H9 (cell line): ENCODE data around the gene USP12. TPM values are rescaled to one million over a fixed set of nuclear protein-coding genes. Genes with fewer than 3 reads are reported as not detected.

Experiments used
- DNase-seq: peaks from one replicate; pipeline ENCODE4 v3.0.0-alpha.2; 2017
- H2AFZ ChIP-seq: one replicate; pipeline ENCODE4 v1.6.1; 2013; ENCODE audit warnings: mild to moderate bottlenecking, low read length, control low read depth, moderate library complexity
- H2AK5ac ChIP-seq: 2 replicates; pipeline ENCODE4 v1.6.1; 2013; ENCODE audit warnings: low read length, control low read depth, mixed read lengths; ENCODE audit not compliant: insufficient read length
- H2BK120ac ChIP-seq: one replicate; pipeline ENCODE4 v1.6.1; 2013; ENCODE audit warnings: low read depth, mild to moderate bottlenecking, low read length, control low read depth, inconsistent platforms; ENCODE audit not compliant: poor library complexity, severe bottlenecking
- H2BK12ac ChIP-seq: 2 replicates; pipeline ENCODE4 v1.6.1; 2013; ENCODE audit warnings: low read length, control low read depth, mixed read lengths, low read depth; ENCODE audit not compliant: insufficient read length
- H2BK15ac ChIP-seq: 2 replicates; pipeline ENCODE4 v1.6.1; 2013; ENCODE audit warnings: low read depth, low read length, control low read depth
- H2BK20ac ChIP-seq: one replicate; pipeline ENCODE4 v1.6.1; 2013; ENCODE audit warnings: low read depth, mild to moderate bottlenecking, low read length, control low read depth, inconsistent platforms; ENCODE audit not compliant: poor library complexity, severe bottlenecking
- H2BK5ac ChIP-seq: 2 replicates; pipeline ENCODE4 v1.6.1; 2013; ENCODE audit warnings: low read length, control low read depth, mixed read lengths; ENCODE audit not compliant: insufficient read length
- H3K14ac ChIP-seq: 2 replicates; pipeline ENCODE4 v1.6.1; 2013; ENCODE audit warnings: low read length, control low read depth; ENCODE audit not compliant: insufficient read depth
- H3K18ac ChIP-seq: 2 replicates; pipeline ENCODE4 v1.6.1; 2013; ENCODE audit warnings: low read depth, mild to moderate bottlenecking, mixed read lengths, low read length, control low read depth; ENCODE audit not compliant: insufficient read length
- H3K23ac ChIP-seq: 2 replicates; pipeline ENCODE4 v1.6.1; 2013; ENCODE audit warnings: low read length, control low read depth, mixed read lengths, low read depth; ENCODE audit not compliant: insufficient read length
- H3K23me2 ChIP-seq: 2 replicates; pipeline ENCODE4 v1.6.1; 2013; ENCODE audit warnings: low read depth, mild to moderate bottlenecking, mixed read lengths, low read length, control low read depth; ENCODE audit not compliant: insufficient read length, poor library complexity, severe bottlenecking
- H3K27ac ChIP-seq: 2 replicates; pipeline ENCODE4 v1.5.1; 2013; ENCODE audit warnings: low read length, control low read depth, mixed read lengths, low read depth; ENCODE audit not compliant: insufficient read length
- H3K27me3 ChIP-seq: 2 replicates; pipeline ENCODE4 v1.6.1; 2013; ENCODE audit warnings: low read length, control low read depth, inconsistent platforms; ENCODE audit not compliant: insufficient read depth
- H3K4ac ChIP-seq: 2 replicates; pipeline ENCODE4 v1.6.1; 2013; ENCODE audit warnings: low read depth, mild to moderate bottlenecking, control low read depth, inconsistent platforms, low read length, moderate library complexity
- H3K4me1 ChIP-seq: 2 replicates; pipeline ENCODE4 v1.6.1; 2013; ENCODE audit warnings: low read length, control low read depth, inconsistent platforms; ENCODE audit not compliant: insufficient read depth
- H3K4me2 ChIP-seq: 2 replicates; pipeline ENCODE4 v1.6.1; 2013; ENCODE audit warnings: low read length, control low read depth, mixed read lengths; ENCODE audit not compliant: insufficient read length, insufficient read depth
- H3K56ac ChIP-seq: 2 replicates; pipeline ENCODE4 v1.6.1; 2013; ENCODE audit warnings: low read depth, mild to moderate bottlenecking, mixed read lengths, low read length, control low read depth; ENCODE audit not compliant: insufficient read length
- H3K79me1 ChIP-seq: 2 replicates; pipeline ENCODE4 v1.6.1; 2013; ENCODE audit warnings: low read depth, mild to moderate bottlenecking, moderate library complexity, low read length, control low read depth, inconsistent platforms; ENCODE audit not compliant: insufficient read depth, poor library complexity, severe bottlenecking
- H3K79me2 ChIP-seq: 2 replicates; pipeline ENCODE4 v1.6.1; 2013; ENCODE audit warnings: low read length, control low read depth, inconsistent platforms; ENCODE audit not compliant: insufficient read depth
- H3K9ac ChIP-seq: 2 replicates; pipeline ENCODE4 v1.6.1; 2013; ENCODE audit warnings: low read length, control low read depth, mixed read lengths; ENCODE audit not compliant: insufficient read length; ENCODE audit errors: extremely low read depth
- H3K9me3 ChIP-seq: one replicate; pipeline ENCODE4 v1.6.1; 2013; ENCODE audit warnings: low read depth, low read length, inconsistent platforms; ENCODE audit not compliant: control insufficient read depth
- H3T11ph ChIP-seq: one replicate; pipeline ENCODE4 v1.6.1; 2013; ENCODE audit warnings: mild to moderate bottlenecking, low read length, control low read depth, inconsistent platforms
- H4K20me1 ChIP-seq: one replicate; pipeline ENCODE4 v1.6.1; 2013; ENCODE audit not compliant: control insufficient read depth, insufficient read length, insufficient read depth
- H4K5ac ChIP-seq: 2 replicates; pipeline ENCODE4 v1.6.1; 2013; ENCODE audit warnings: low read depth, mild to moderate bottlenecking, mixed read lengths, low read length, control low read depth; ENCODE audit not compliant: insufficient read length
- H4K8ac ChIP-seq: replicated peaks from 2 replicates; pipeline ENCODE4 v1.6.1; 2013; ENCODE audit warnings: low read length, control low read depth, mixed read lengths, low read depth; ENCODE audit not compliant: insufficient read length
- H4K91ac ChIP-seq: 2 replicates; pipeline ENCODE4 v1.6.1; 2013; ENCODE audit warnings: low read depth, mild to moderate bottlenecking, moderate library complexity, mixed read lengths, low read length, control low read depth; ENCODE audit not compliant: insufficient read length
- H3K27ac Mint-ChIP-seq, 3 experiments: 2 replicates in 2 of 3; 3 replicates in 1 of 3; pipeline ENCODE4 v1.8.0; 2020 to 2021; ENCODE audit warnings: mixed read lengths in 3 of 3, mild to moderate bottlenecking in 1 of 3, moderate library complexity in 1 of 3
- H3K27me3 Mint-ChIP-seq: 2 replicates; pipeline ENCODE4 v1.8.0; 2021; ENCODE audit warnings: low read depth, mild to moderate bottlenecking, moderate library complexity, mixed read lengths
- H3K36me3 Mint-ChIP-seq, 3 experiments: 2 replicates in 2 of 3; 3 replicates in 1 of 3; pipeline ENCODE4 v1.8.0; 2020 to 2021; ENCODE audit warnings: low read depth in 3 of 3, mixed read lengths in 3 of 3; ENCODE audit not compliant: insufficient read depth in 1 of 3
- H3K4me1 Mint-ChIP-seq, 2 experiments: 2 replicates each; pipeline ENCODE4 v1.8.0; 2020; ENCODE audit warnings: mixed read lengths in 2 of 2
- H3K4me3 Mint-ChIP-seq, 2 experiments: 2 replicates in 1 of 2; 3 replicates in 1 of 2; pipeline ENCODE4 v1.8.0; 2020 to 2021; ENCODE audit warnings: mild to moderate bottlenecking in 2 of 2, mixed read lengths in 2 of 2, moderate library complexity in 1 of 2
- H3K9me3 Mint-ChIP-seq, 2 experiments: 2 replicates in 1 of 2; 3 replicates in 1 of 2; pipeline ENCODE4 v1.8.0; 2020; ENCODE audit warnings: mild to moderate bottlenecking in 2 of 2, mixed read lengths in 2 of 2, moderate library complexity in 1 of 2
- WGBS: extraction: QIAGEN DNeasy Blood & Tissue Kit; methylation state at CpG from one replicate; pipeline ENCODE4 v1.1.7; 2013; ENCODE audit warnings: missing lambda C conversion rate, low lambda C conversion rate, mixed read lengths; ENCODE audit not compliant: insufficient read length; ENCODE audit errors: extremely low coverage; 5-methylcytosine and 5-hydroxymethylcytosine counted together
- total RNA-seq: library from RNA; stranded (reverse); gene quantifications from 2 replicates; pipeline ENCODE4 v1.2.1, GENCODE V29; 2021
- TF ChIP-seq, protein P1 (sequence below): fragments of 200-600 bp; sonication (generic); conservative IDR thresholded peaks from 3 replicates; pipeline ENCODE4 v1.8.0; 2021; ENCODE audit warnings: antibody characterized with exemption, mild to moderate bottlenecking

The USP12 gene
- total RNA-seq, 1 experiment from 2014 or later: 24.8 TPM

DNA sequence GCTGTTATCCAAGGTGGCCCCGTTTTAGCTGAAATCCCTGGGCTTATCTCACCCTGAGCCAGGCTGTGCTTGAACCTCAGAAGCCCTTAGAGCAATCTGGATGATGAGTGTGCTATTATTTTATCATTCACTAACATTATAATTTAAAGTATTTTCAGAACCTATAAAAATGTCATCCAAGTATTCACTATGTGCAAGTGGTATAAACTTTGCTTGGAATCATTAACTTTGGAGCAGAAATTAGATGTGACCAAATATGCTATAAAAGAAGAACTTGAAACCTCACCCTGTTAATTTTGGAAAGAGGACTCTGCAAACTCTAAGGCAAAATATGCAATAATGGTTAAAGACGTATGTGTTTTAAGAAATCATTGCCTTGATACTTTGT is 147.5 kb downstream of the USP12 start:
- Histone ChIP-seq H3K4me1 (no peaks in the 10 kb centered on the region), H4K20me1 (no peaks in the 10 kb centered on the region), H3K9ac (no peak overlapping the region), H4K91ac (no peak overlapping the region), H3K79me1 (no peaks in the 10 kb centered on the region), H3K27ac (no peak overlapping the region), H2BK15ac (no peak overlapping the region), H3K4me2 (no peak overlapping the region), H2BK120ac (no peak overlapping the region), H2AFZ (no peak overlapping the region), H2BK12ac (no peak overlapping the region), H3K18ac (no peak overlapping the region), H3K4ac (no peak overlapping the region), H3K14ac (no peak overlapping the region), H2BK20ac (no peak overlapping the region), H3T11ph (no peak overlapping the region), H3K23ac (no peak overlapping the region), H3K79me2 (no peaks in the 10 kb centered on the region), H3K9me3 (no peaks in the 10 kb centered on the region), H3K27me3 (no peaks in the 10 kb centered on the region), H2AK5ac (no peak overlapping the region), H4K8ac (no peak overlapping the region), H3K23me2 (no peaks in the 10 kb centered on the region), H4K5ac (no peak overlapping the region), H2BK5ac (no peak overlapping the region), H3K56ac (no peak overlapping the region)
- TF ChIP-seq, protein P1, sequence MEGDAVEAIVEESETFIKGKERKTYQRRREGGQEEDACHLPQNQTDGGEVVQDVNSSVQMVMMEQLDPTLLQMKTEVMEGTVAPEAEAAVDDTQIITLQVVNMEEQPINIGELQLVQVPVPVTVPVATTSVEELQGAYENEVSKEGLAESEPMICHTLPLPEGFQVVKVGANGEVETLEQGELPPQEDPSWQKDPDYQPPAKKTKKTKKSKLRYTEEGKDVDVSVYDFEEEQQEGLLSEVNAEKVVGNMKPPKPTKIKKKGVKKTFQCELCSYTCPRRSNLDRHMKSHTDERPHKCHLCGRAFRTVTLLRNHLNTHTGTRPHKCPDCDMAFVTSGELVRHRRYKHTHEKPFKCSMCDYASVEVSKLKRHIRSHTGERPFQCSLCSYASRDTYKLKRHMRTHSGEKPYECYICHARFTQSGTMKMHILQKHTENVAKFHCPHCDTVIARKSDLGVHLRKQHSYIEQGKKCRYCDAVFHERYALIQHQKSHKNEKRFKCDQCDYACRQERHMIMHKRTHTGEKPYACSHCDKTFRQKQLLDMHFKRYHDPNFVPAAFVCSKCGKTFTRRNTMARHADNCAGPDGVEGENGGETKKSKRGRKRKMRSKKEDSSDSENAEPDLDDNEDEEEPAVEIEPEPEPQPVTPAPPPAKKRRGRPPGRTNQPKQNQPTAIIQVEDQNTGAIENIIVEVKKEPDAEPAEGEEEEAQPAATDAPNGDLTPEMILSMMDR: no peak
- H3K27ac Mint-ChIP-seq: no peak overlapping the region
- H3K4me1 Mint-ChIP-seq: peaks cover 8 to 9% of the 10 kb centered on the region in 2 experiments
- DNase-seq: no peak
- peaks cover 2 to 3% of the 10 kb centered on the region in 2 experiments; a peak in 2 of 5 replicates for H3K9me3 Mint-ChIP-seq
- no CpG with 5 or more reads among the region's 2 CpGs for WGBS
- no peak overlapping the region for H3K4me3 Mint-ChIP-seq
- peaks cover 3% of the 10 kb centered on the region; the same call in 1 of the 2 replicates for H3K27me3 Mint-ChIP-seq
- peaks cover 0 to 4% (median 0%) of the 10 kb centered on the region in 3 experiments; a peak in 2 of 7 replicates for H3K36me3 Mint-ChIP-seq
